ENCODE measurements around the gene DSG1.
"Not testable (repeated sequence)": the region's sequence is repeated elsewhere in the genome, so short reads cannot be mapped to it uniquely, and the experiment has no call there.

Gene DSG1

GRCh38 chr18:31353336-31353735, 35.4 kb downstream of the DSG1 start:
- DNase-seq (ENCODE audit: low spot score) = not testable (repeated sequence)

DNA sequence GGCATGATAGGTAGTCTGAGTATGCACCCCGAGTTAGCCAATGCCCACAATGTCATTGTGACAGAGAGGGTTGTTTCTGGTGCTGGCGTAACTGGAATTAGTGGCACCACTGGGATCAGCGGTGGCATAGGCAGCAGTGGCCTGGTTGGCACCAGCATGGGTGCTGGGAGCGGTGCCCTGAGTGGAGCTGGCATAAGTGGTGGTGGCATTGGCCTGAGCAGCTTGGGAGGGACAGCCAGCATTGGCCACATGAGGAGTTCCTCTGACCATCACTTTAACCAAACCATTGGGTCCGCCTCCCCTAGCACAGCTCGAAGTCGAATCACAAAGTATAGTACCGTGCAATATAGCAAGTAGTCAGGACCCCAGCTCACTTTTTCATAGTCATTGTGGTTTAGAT, 37.0 kb downstream of the DSG1 start:
- no peak for DNase-seq (ENCODE audit: low spot score)

GRCh38 chr18:31356025-31356424, 38.1 kb downstream of the DSG1 start:
- no peak for DNase-seq (ENCODE audit: low spot score)

- DNase-seq (ENCODE audit: low spot score) = no peak
Observed at GRCh38 chr18:31364190-31364589, 46.2 kb downstream of the DSG1 start.

DNA sequence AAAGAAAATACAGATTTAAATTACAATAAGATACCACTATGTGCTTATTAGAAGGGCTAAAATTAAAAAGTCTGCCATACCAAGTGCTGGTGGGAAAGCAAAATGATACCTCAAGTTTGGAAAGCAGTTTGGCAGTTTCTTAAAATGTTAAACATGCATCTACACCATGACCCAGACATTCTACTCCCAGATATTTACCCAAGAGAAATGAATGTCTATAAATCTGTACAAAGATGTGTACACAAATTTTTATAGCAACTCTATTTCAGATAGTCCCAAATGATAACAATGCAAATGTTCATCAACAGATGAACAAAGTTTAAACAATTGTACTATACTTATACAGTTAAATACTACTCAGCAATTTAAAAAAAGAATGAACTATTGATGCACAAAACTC, 51.5 kb downstream of the DSG1 start:
- no peak for DNase-seq (ENCODE audit: low spot score)

GRCh38 chr18:31371989-31372388, 54.0 kb downstream of the DSG1 start:
- DNase-seq (ENCODE audit: low spot score) = no peak

DNA sequence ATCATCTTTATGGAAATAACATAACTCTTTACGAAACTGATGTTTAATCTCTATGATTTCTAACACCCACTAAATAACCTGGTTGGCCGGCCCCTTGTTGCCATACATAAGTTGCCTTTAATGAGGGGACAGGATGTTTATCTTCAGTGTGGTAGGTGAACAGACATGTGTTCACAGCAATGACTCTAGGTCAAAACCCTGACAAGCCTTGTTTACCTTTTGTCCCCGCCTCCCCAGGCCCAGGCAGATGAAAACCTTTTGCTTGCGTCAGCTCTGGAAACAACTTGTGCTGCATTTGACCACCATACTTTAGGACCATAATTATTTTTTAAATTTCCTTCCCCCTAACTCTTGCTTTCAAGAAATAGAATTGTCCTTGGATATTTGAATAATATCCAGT, 55.7 kb downstream of the DSG1 start:
- no peak for DNase-seq (ENCODE audit: low spot score)

- DNase-seq (ENCODE audit: low spot score) = no peak
Observed at GRCh38 chr18:31376477-31376876, 58.5 kb downstream of the DSG1 start, which contains the start of gene DSG4. TSS of gene DSG4 (plus strand) at chr18:31376777. CDS start at chr18:31376912, 135 bp downstream.

GRCh38 chr18:31380912-31381311, 63.0 kb downstream of the DSG1 start:
- DNase-seq (ENCODE audit: low spot score) = no peak

GRCh38 chr18:31382107-31382506, 64.1 kb downstream of the DSG1 start:
- no peak for DNase-seq (ENCODE audit: low spot score)

GRCh38 chr18:31386741-31387140, 68.8 kb downstream of the DSG1 start:
- no peak for DNase-seq (ENCODE audit: low spot score)

DNA sequence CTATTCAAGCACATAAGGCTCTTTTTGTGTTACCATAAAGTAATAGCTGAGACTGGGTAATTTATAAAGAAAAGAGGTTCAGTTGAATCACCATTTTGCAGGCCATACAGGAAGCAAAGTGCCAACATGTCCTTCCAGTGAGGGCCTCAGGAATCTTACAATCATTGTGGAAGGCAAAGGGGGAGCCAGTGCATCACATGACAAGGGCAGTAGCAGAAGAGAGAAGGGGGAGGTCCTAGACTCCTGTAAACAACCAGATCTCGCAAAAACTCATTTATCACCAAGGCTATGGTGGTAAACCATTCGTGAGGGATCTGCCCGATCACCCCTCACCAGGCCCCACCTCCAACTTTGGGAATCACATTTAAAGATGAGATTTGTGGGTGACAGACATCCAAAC, 75.3 kb downstream of the DSG1 start:
- no peak for DNase-seq (ENCODE audit: low spot score)

DNA sequence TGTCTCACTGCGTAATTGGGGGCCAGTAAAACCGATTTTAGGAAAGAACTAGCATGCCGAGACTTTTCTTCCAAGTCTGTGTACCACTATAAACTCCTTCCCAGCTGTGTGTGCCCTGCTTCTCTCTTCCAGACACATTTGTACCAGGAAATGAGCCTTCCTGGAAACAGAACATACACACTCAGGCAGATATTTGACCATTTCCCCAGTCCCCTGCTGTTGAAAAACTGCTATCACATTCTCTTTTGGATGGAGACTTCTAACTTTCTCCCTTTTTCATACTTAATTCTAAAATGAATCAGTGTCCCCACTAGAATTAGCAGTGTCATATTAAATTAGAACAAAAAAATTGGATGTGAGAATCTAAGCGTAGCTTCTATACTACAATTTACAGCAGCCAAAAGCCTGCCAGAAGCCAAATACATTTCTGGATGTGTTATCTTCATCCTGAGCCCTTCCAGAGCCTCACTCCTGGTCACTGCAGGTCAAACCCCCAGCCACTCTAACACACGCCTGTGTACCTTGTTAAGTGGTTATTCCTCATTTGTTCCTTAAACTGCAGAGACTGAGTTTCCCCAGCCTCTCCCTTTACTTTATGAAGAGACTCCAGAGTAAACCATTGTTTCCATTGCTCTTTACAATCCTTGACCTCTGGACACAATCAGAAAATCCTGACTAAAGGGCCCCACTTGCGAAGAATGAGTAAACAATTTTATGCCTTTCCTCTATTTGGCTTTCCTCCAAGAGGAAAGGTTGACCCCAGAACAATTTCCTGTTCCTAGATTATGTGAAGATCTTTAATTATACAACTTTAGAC, 79.0 kb downstream of the DSG1 start:
- DNase-seq (ENCODE audit: low spot score) = no peak

GRCh38 chr18:31398191-31398590, 80.2 kb downstream of the DSG1 start:
- no peak for DNase-seq (ENCODE audit: low spot score)

- no peak for DNase-seq (ENCODE audit: low spot score)
Observed at GRCh38 chr18:31399306-31400032, 81.5 kb downstream of the DSG1 start.

DNA sequence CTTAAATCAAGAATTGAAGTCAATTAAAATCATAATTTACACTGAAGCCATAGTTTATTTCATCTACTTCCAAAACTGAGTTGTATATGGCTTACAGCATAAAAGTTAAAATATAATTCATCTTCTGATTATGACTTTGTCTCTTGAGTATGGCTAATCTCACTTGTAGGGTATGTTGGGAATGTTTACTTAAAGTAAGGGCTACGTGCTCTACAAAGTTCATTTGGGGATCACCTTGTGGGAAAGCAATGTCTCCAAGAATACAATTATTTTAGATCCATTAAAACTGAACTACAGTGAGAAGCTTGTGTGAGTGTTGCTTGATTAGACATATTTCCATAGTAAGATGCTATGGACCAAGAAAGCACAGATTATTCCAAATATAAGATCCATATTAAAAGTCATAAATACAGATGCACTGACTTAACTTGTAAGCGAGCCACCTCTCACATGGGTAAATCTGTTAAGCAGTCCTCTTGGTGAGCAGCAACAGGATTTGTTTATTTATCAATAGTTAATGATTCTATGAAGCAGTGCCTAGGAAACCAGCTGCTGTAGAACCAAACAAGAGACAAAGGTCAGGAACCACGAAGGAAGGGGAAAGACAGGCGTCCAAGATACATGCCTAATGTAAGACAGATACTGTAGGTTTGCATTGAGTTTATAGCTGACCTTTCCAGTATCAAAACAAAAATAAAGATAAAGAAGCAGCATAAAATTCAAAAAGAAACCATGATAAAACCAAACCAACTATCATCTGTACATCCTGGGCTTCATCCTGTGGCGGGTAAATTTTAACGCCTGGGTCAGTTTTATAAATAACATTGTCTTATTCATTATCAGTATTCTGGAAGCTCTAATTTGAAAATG, 83.4 kb downstream of the DSG1 start:
- no peak for DNase-seq (ENCODE audit: low spot score)

GRCh38 chr18:31402026-31402373, 84.0 kb downstream of the DSG1 start:
- DNase-seq (ENCODE audit: low spot score) = no peak

DNA sequence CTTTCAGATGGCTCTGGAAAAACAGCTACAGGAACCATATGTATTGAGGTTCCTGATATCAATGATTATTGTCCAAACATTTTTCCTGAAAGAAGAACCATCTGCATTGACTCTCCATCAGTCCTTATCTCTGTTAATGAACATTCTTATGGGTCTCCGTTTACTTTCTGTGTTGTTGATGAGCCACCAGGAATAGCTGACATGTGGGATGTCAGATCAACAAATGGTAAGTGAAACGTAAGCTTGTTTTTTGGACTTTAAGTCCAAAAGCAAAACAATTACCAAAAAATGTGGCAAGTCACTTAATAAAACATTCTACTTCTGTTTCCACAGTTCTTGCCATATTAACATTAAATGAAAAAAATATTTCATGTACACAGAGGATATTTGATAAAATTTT, 85.4 kb downstream of the DSG1 start:
- DNase-seq (ENCODE audit: low spot score) = no peak
